Glutamatergic neuron (in vitro differentiated cells): Measurements from ENCODE around the gene BORCS6. TPM values are rescaled to one million over a fixed set of nuclear protein-coding genes. Genes with fewer than 3 reads are reported as not detected.
A peak's percentile ranks its signal among the peaks of the same experiment; 100 is the strongest.

ENCODE experiments used
- DNase-seq: peaks from one replicate; pipeline ENCODE4 v3.0.0; 2022
- H3K27ac Mint-ChIP-seq: one replicate; pipeline ENCODE4 v1.8.0; 2020; ENCODE audit warnings: mild to moderate bottlenecking, mixed read lengths, inconsistent platforms; ENCODE audit not compliant: unreplicated experiment
- H3K27me3 Mint-ChIP-seq: one replicate; pipeline ENCODE4 v1.8.0; 2020; ENCODE audit warnings: mild to moderate bottlenecking, moderate library complexity, mixed read lengths, inconsistent platforms; ENCODE audit not compliant: unreplicated experiment
- H3K36me3 Mint-ChIP-seq: one replicate; pipeline ENCODE4 v1.8.0; 2020; ENCODE audit warnings: mild to moderate bottlenecking, mixed read lengths, inconsistent platforms; ENCODE audit not compliant: unreplicated experiment
- H3K4me1 Mint-ChIP-seq: one replicate; pipeline ENCODE4 v1.8.0; 2020; ENCODE audit warnings: mild to moderate bottlenecking, low read depth, mixed read lengths, inconsistent platforms; ENCODE audit not compliant: unreplicated experiment
- H3K4me3 Mint-ChIP-seq: one replicate; pipeline ENCODE4 v1.8.0; 2020; ENCODE audit warnings: mild to moderate bottlenecking, mixed read lengths, inconsistent platforms; ENCODE audit not compliant: unreplicated experiment
- H3K9me3 Mint-ChIP-seq: one replicate; pipeline ENCODE4 v1.8.0; 2020; ENCODE audit warnings: mild to moderate bottlenecking, moderate library complexity, mixed read lengths, inconsistent platforms; ENCODE audit not compliant: unreplicated experiment
- CTCF ChIP-seq: fragments of 200-600 bp; sonication (generic); IDR thresholded peaks from one replicate; pipeline ENCODE4 v1.5.0; 2021; ENCODE audit not compliant: partially characterized antibody, unreplicated experiment
- total RNA-seq: library from RNA; stranded (reverse); fragmentation: NEBNext Ultra II Directional; extraction: Animal tissue kit (Norgen Biotek cat#: 25700); gene quantifications from one replicate; pipeline ENCODE4 v1.2.1, GENCODE V29; 2021; ENCODE audit not compliant: unreplicated experiment

BORCS6 gene
- total RNA-seq, 1 donor from 2014 or later = 14.2 TPM

DNA sequence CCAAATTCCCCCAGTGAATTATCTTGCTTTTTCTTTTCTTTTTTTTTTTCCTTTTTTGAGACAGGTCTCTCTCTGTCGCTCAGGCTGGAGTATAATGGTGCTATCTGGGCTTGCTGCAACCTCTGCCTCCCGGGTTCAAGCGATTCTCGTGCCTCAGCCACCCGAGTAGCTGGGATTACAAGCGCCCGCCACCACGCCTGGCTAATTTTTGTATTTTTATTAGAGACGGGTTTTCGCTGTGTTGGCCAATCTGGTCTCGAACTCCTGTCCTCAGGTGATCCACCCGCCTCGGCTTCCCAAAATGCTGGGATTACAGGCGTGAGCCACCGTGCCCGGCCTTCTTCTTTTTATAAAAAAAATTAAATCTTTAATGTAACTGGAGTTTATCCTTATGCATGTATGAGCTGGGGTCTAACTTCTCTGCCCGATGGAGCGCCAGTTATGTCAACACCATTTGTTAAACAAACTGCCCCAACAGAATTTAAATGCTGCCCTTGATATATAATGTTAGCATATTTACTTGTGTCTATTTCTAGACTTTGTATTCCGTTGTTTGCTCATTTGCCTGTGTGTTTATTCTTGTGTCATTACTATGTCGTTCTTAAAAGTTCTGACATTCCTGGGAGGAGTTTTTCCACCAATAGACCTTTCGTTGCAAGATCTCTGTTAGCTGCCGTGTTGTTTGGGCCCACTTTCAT lies 20.9 kb upstream of the BORCS6 start:
- Mint-ChIP-seq H3K4me3 (peak overlapping the region; percentile 98), H3K4me1 (peaks cover 4% of the 10 kb centered on the region), H3K27me3 (peaks cover 3% of the 10 kb centered on the region), H3K36me3 (no peaks in the 10 kb centered on the region), H3K9me3 (peaks cover 6% of the 10 kb centered on the region), H3K27ac (peak overlapping the region; percentile 55)
- DNase-seq = no peak
- no peak for TF ChIP-seq CTCF

GRCh38 chr17:8209907-8210760 lies 20.2 kb upstream of the BORCS6 start, which contains the start of gene AURKB:
Gene AURKB, minus strand, starts transcription at chr17:8210575. Its CDS starts 351 bp downstream, at chr17:8210224.
- peak; percentile 96 for DNase-seq
- Mint-ChIP-seq H3K36me3 (no peaks in the 10 kb centered on the region), H3K27ac (peak within 1 kb of the TSS; percentile 55), H3K4me3 (peak within 1 kb of the TSS; percentile 98), H3K9me3 (peaks cover 6% of the 10 kb centered on the region), H3K27me3 (peaks cover 3% of the 10 kb centered on the region), H3K4me1 (peaks cover 4% of the 10 kb centered on the region)
- TF ChIP-seq CTCF = no peak

- Mint-ChIP-seq H3K9me3 (peaks cover 6% of the 10 kb centered on the region), H3K4me3 (peak overlapping the region; percentile 46), H3K36me3 (no peaks in the 10 kb centered on the region), H3K27me3 (peaks cover 3% of the 10 kb centered on the region), H3K4me1 (peaks cover 4% of the 10 kb centered on the region), H3K27ac (no peak overlapping the region)
- DNase-seq = peak; percentile 32
- no peak for TF ChIP-seq CTCF
These were observed 16.6 kb upstream of the BORCS6 start for GRCh38 chr17:8206536-8206935.

DNA sequence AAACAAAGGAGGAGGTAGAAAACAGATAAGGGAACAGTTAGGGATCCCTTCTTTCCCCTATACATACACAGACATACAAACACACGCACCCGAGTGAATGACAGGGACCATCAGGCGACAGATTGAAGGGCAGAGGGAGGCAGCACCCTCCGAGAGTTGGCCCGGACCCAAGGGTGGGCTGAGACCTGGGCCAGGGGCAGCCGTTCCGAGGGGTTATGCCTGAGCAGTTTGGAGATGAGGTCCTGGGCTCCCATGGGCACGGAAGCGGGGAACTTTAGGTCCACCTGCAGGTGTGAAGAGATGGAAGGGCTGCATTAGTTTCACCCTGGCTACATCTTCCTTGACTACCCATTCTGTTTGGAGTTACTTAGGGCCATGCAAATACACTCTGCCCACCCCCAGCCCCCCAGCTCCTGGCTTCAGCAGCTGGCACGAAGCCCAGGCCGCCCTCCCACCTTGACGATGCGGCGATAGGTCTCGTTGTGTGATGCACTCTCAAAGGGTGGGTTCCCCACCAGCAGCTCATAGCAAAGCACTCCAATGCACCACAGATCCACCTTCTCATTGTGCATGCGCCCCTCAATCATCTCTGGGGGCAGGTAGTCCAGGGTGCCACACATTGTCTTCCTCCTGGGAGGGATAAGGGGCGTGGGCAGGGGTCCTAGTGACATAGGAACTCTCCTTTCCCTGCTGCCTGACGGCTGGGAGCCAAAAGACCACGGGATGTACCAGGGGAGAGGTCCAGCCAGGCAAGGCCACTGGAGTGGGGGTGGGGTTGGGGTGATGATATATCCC lies 15.0 kb upstream of the BORCS6 start:
- H3K4me1 Mint-ChIP-seq = peaks cover 6% of the 10 kb centered on the region
- H3K27ac Mint-ChIP-seq = no peak overlapping the region
- no peaks in the 10 kb centered on the region for H3K36me3 Mint-ChIP-seq

More for the DNA sequence above, 15.0 kb upstream of the BORCS6 start:
- no peak for DNase-seq
- Mint-ChIP-seq H3K4me3 (no peak overlapping the region), H3K9me3 (peaks cover 6% of the 10 kb centered on the region), H3K27me3 (peaks cover 3% of the 10 kb centered on the region)
- TF ChIP-seq CTCF = no peak
